Uterus (tissue), 2 donors: ENCODE measurements around the gene LANCL1.

Experiments
- CTCF ChIP-seq, 4 experiments: fragments of 200-600 bp in 2 of 4; fragments of 450-650 bp in 2 of 4; sonication (generic) in 2 of 4; IDR thresholded peaks; one replicate each; pipeline ENCODE4 v1.5.1; 2016 to 2019; ENCODE audit warnings: antibody characterized with exemption in 4 of 4, mild to moderate bottlenecking in 2 of 4, moderate library complexity in 1 of 4
- POLR2A ChIP-seq, 2 donors: fragments of 450-650 bp; IDR thresholded peaks; one replicate each; pipeline ENCODE4 v1.6.1; 2016; ENCODE audit warnings: antibody characterized with exemption in 2 of 2, mild to moderate bottlenecking in 1 of 2, moderate library complexity in 1 of 2

GRCh38 chr2:210442878-210443277 lies 33.7 kb downstream of the LANCL1 start:
- TF ChIP-seq CTCF (IDR thresholded peaks at IDR 0.05) (no peak), POLR2A (IDR thresholded peaks at IDR 0.05) (no peak)
